Measurements from ENCODE around the gene INAVA. TPM values are rescaled to one million over a fixed set of nuclear protein-coding genes. Genes with fewer than 3 reads are reported as not detected.
A peak's percentile ranks its signal among the peaks of the same experiment; 100 is the strongest.

Gene INAVA
- total and polyA plus RNA-seq, 9 of the 15 experiments (the other 6 are each of a cell fraction or from before 2014, with no cell fraction given), result 0.09 TPM; not detected in 8

GRCh38 chr1:200883118-200883517 lies 11.6 kb upstream of the INAVA start:
- no TSS peak for BruUV-seq (replicated peaks)
- Histone ChIP-seq H3K27me3 (ENCODE audit: control insufficient read depth in 2 of 2, insufficient read depth in 2 of 2, low read length in 2 of 2) (peaks cover 37 to 46% of the 10 kb centered on the region in 2 experiments), H3K9ac (ENCODE audit: insufficient read depth in 1 of 2, low read depth in 2 of 2, low read length in 2 of 2) (no peak overlapping the region), H3K4me3 (no peak overlapping the region), H3K9me3 (replicated peaks; ENCODE audit: control insufficient read depth, insufficient read depth, low read depth, low read length) (no peaks in the 10 kb centered on the region), H3K36me3 (ENCODE audit: control insufficient read depth, insufficient read depth, low read length) (no peaks in the 10 kb centered on the region), H2AFZ (ENCODE audit: low read depth, low read length) (no peak overlapping the region), H3K4me1 (replicated peaks in 1 of 2; ENCODE audit: control insufficient read depth in 2 of 2, insufficient read depth in 2 of 2, low read length in 2 of 2) (peaks cover 3 to 7% of the 10 kb centered on the region in 2 experiments; a peak in 3 of 5 replicates), H3K4me2 (ENCODE audit: insufficient read depth, low read length) (no peak overlapping the region), H4K20me1 (replicated peaks; ENCODE audit: control insufficient read depth, insufficient read depth, low read length) (peaks cover 6% of the 10 kb centered on the region; the same call in 1 of the 2 replicates), H3K27ac (ENCODE audit: extremely low read depth, low read depth, low read length) (no peak overlapping the region), H3K9me1 (ENCODE audit: control insufficient read depth, insufficient read depth, low read length) (no peaks in the 10 kb centered on the region), H3K79me2 (ENCODE audit: control insufficient read depth, insufficient read depth, low read length) (no peaks in the 10 kb centered on the region)
- no peak for DNase-seq (ENCODE audit: extremely low read depth in 1 of 4, low spot score in 3 of 4)
- TF ChIP-seq ZFP36 (IDR thresholded peaks at IDR 0.05; ENCODE audit: low read depth, low read length, partially characterized antibody), result peak; percentile 7
- no peak for TF ChIP-seq WHSC1 (IDR thresholded peaks at IDR 0.05; ENCODE audit: low read length)
- ChIA-PET POLR2A (no interaction called here), CTCF (ENCODE audit: low intra/inter-chr PET ratio) (no interaction called here)
- in situ Hi-C loops (cut with MboI) (no loop called here), intact Hi-C loops (cut with micrococcal nuclease) (no loop called here)
- no peak for FAIRE-seq
- WGBS (ENCODE audit: insufficient coverage, low coverage, missing lambda C conversion rate), result 6% methylated on average over 3 of the region's 3 CpGs
- ATAC-seq, result no peak

DNA sequence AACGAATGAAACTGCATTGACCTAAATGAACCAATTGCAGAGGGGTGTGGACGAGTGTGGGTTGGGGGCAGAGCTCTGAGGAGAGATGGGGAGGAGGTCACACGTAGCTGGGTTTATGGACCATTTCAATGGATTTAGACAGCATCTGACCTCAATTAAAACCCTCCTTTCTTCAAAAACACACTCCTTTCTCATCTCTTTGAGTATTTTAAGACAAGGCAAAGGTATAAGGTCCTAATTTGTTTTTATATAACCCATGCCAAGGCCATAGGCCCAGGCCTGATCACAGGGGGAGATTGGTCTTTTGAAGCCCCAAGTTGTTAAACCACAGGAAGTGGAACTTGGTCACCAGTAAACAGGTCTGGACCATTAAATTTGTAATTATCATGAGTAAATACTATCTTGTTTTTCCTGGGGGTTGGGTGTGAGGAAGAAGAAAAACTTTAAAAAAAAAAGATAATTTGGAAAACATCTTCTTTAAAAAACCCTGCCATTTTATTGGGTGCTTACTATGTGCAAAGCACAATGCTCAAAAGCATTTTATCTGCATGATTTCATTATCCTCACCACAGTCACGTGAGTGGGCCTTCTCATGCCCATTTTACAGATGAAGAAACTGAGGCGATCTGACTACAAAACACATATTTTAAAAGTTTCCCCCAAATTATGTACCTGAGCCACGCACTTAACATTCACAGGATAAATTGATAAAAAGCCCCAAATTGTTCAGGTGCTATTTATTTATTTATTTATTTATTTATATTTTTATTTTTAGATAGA lies 8.9 kb upstream of the INAVA start:
- Histone ChIP-seq H3K27ac (ENCODE audit: extremely low read depth, low read depth, low read length) (no peak overlapping the region), H3K4me3 (no peak overlapping the region), H3K79me2 (ENCODE audit: control insufficient read depth, insufficient read depth, low read length) (no peaks in the 10 kb centered on the region), H2AFZ (ENCODE audit: low read depth, low read length) (no peak overlapping the region), H3K9me1 (ENCODE audit: control insufficient read depth, insufficient read depth, low read length) (no peaks in the 10 kb centered on the region), H3K9me3 (replicated peaks; ENCODE audit: control insufficient read depth, insufficient read depth, low read depth, low read length) (no peaks in the 10 kb centered on the region), H3K9ac (ENCODE audit: insufficient read depth in 1 of 2, low read depth in 2 of 2, low read length in 2 of 2) (no peak overlapping the region), H3K27me3 (ENCODE audit: control insufficient read depth in 2 of 2, insufficient read depth in 2 of 2, low read length in 2 of 2) (peaks cover 49 to 55% of the 10 kb centered on the region in 2 experiments), H4K20me1 (replicated peaks; ENCODE audit: control insufficient read depth, insufficient read depth, low read length) (peaks cover 12% of the 10 kb centered on the region; the same call in 1 of the 2 replicates), H3K4me1 (replicated peaks in 1 of 2; ENCODE audit: control insufficient read depth in 2 of 2, insufficient read depth in 2 of 2, low read length in 2 of 2) (peaks cover 5 to 7% of the 10 kb centered on the region in 2 experiments; a peak in 4 of 5 replicates), H3K36me3 (ENCODE audit: control insufficient read depth, insufficient read depth, low read length) (no peaks in the 10 kb centered on the region), H3K4me2 (ENCODE audit: insufficient read depth, low read length) (no peak overlapping the region)
- POLR2A ChIA-PET, result interaction anchor here (1.0 to 1.7 kb wide), 2 partner anchors 10 to 15 kb away, joined by 3 to 7 read pairs; no protein-coding TSS in a partner anchor
- no TSS peak for BruUV-seq (replicated peaks)
- intact Hi-C loops (cut with micrococcal nuclease), result no loop called here
- in situ Hi-C loops (cut with MboI), result no loop called here
- CTCF ChIA-PET (ENCODE audit: low intra/inter-chr PET ratio), result no interaction called here
- DNase-seq (ENCODE audit: extremely low read depth in 1 of 4, low spot score in 3 of 4) (no peak), FAIRE-seq (peak; percentile 19), ATAC-seq (no peak)
- 21% methylated on average over 6 of the region's 6 CpGs for WGBS (ENCODE audit: insufficient coverage, low coverage, missing lambda C conversion rate)
- no peak for TF ChIP-seq KAT8 (IDR thresholded peaks at IDR 0.05; ENCODE audit: low read depth)
- TF ChIP-seq BCOR (IDR thresholded peaks at IDR 0.05), result peak; percentile 93
- no peak for TF ChIP-seq CREB1 (IDR thresholded peaks at IDR 0.05)
- no peak for TF ChIP-seq CREB1 (CRISPR knock-in tag; IDR thresholded peaks at IDR 0.05)
- TF ChIP-seq, protein P1, sequence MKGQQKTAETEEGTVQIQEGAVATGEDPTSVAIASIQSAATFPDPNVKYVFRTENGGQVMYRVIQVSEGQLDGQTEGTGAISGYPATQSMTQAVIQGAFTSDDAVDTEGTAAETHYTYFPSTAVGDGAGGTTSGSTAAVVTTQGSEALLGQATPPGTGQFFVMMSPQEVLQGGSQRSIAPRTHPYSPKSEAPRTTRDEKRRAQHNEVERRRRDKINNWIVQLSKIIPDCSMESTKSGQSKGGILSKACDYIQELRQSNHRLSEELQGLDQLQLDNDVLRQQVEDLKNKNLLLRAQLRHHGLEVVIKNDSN (CRISPR knock-in tag; IDR thresholded peaks at IDR 0.05), result peak; percentile 36; the same call in 1 of the 2 replicates
- TF ChIP-seq FOS (IDR thresholded peaks at IDR 0.05; ENCODE audit: extremely low read depth, insufficient read length), result no peak
- TF ChIP-seq CBX1 (IDR thresholded peaks at IDR 0.05; ENCODE audit: low read depth), result peak; percentile 64; the same call in 1 of the 2 replicates
- no peak for TF ChIP-seq MXD1 (CRISPR knock-in tag; IDR thresholded peaks at IDR 0.05; ENCODE audit: borderline replicate concordance, poor library complexity, severe bottlenecking)
- no peak for TF ChIP-seq ZNF584 (CRISPR knock-in tag; IDR thresholded peaks at IDR 0.05; ENCODE audit: low read depth)
- TF ChIP-seq ADNP (tag; IDR thresholded peaks at IDR 0.05), result peak; percentile 92
- no peak for TF ChIP-seq GTF2E2 (tag; IDR thresholded peaks at IDR 0.05)
- TF ChIP-seq PKNOX1 (IDR thresholded peaks at IDR 0.05), result no peak
